Trophoblast cell (in vitro differentiated cells and primary cell): ENCODE data around the gene CDR2.
A peak's percentile ranks its signal among the peaks of the same experiment; 100 is the strongest.

ENCODE experiments used
- DNase-seq, 2 donors: peaks; one replicate each; pipeline ENCODE4 v3.0.0-alpha.2; 2016
- H2AFZ ChIP-seq: 2 replicates; pipeline ENCODE4 v1.6.1; 2013; ENCODE audit warnings: low read length, moderate library complexity, mild to moderate bottlenecking; ENCODE audit not compliant: insufficient read depth, poor library complexity
- H2AK5ac ChIP-seq: 2 replicates; pipeline ENCODE4 v1.6.1; 2013; ENCODE audit warnings: mild to moderate bottlenecking, low read length
- H2BK120ac ChIP-seq: 2 replicates; pipeline ENCODE4 v1.6.1; 2013; ENCODE audit warnings: low read length, mild to moderate bottlenecking, moderate library complexity; ENCODE audit not compliant: insufficient read depth, poor library complexity
- H2BK12ac ChIP-seq: 2 replicates; pipeline ENCODE4 v1.6.1; 2013; ENCODE audit warnings: mild to moderate bottlenecking, low read length, moderate library complexity
- H2BK5ac ChIP-seq: 2 replicates; pipeline ENCODE4 v1.6.1; 2013; ENCODE audit warnings: low read length, low read depth, moderate library complexity, mild to moderate bottlenecking; ENCODE audit not compliant: poor library complexity
- H3K14ac ChIP-seq: 2 replicates; pipeline ENCODE4 v1.6.1; 2013; ENCODE audit warnings: mild to moderate bottlenecking, low read length
- H3K18ac ChIP-seq: 2 replicates; pipeline ENCODE4 v1.6.1; 2013; ENCODE audit warnings: mild to moderate bottlenecking, low read length
- H3K23ac ChIP-seq: 2 replicates; pipeline ENCODE4 v1.6.1; 2013; ENCODE audit warnings: low read length
- H3K27ac ChIP-seq: 2 replicates; pipeline ENCODE4 v1.5.1; 2013; ENCODE audit warnings: low read depth, mild to moderate bottlenecking, inconsistent platforms, low read length, moderate library complexity
- H3K27me3 ChIP-seq: 2 replicates; pipeline ENCODE4 v1.6.1; 2013; ENCODE audit warnings: inconsistent platforms, mild to moderate bottlenecking, low read length, moderate library complexity; ENCODE audit not compliant: insufficient read depth
- H3K36me3 ChIP-seq, 2 experiments: 1 replicate in 1 of 2; 2 replicates in 1 of 2; pipeline ENCODE4 v1.6.1; 2013; ENCODE audit warnings: low read length in 2 of 2, mild to moderate bottlenecking in 2 of 2, moderate library complexity in 1 of 2; ENCODE audit not compliant: insufficient read depth in 2 of 2, control insufficient read depth in 1 of 2
- H3K4ac ChIP-seq: 2 replicates; pipeline ENCODE4 v1.6.1; 2013; ENCODE audit warnings: low read depth, mild to moderate bottlenecking, low read length, moderate library complexity
- H3K4me1 ChIP-seq, 2 experiments: 1 replicate in 1 of 2; 2 replicates in 1 of 2; pipeline ENCODE4 v1.6.1; 2013; ENCODE audit warnings: low read length in 2 of 2, mild to moderate bottlenecking in 2 of 2, moderate library complexity in 1 of 2; ENCODE audit not compliant: insufficient read depth in 2 of 2, control insufficient read depth in 1 of 2
- H3K4me2 ChIP-seq: 2 replicates; pipeline ENCODE4 v1.6.1; 2013; ENCODE audit warnings: inconsistent platforms, mild to moderate bottlenecking, low read length, moderate library complexity
- H3K4me3 ChIP-seq: 2 replicates; pipeline ENCODE4 v1.5.1; 2013; ENCODE audit warnings: mild to moderate bottlenecking, low read depth, low read length, inconsistent platforms
- H3K79me1 ChIP-seq: one replicate; pipeline ENCODE4 v1.6.1; 2013; ENCODE audit warnings: low read length
- H3K79me2 ChIP-seq: 2 replicates; pipeline ENCODE4 v1.6.1; 2013; ENCODE audit warnings: low read length, mild to moderate bottlenecking; ENCODE audit not compliant: control insufficient read depth, insufficient read depth, poor library complexity
- H3K9ac ChIP-seq: 2 replicates; pipeline ENCODE4 v1.6.1; 2013; ENCODE audit warnings: mild to moderate bottlenecking, low read length
- H3K9me3 ChIP-seq: 2 replicates; pipeline ENCODE4 v1.6.1; 2013; ENCODE audit warnings: low read depth, mild to moderate bottlenecking, control low read depth, inconsistent platforms, low read length; ENCODE audit not compliant: insufficient read depth
- H4K12ac ChIP-seq: 2 replicates; pipeline ENCODE4 v1.6.1; 2013; ENCODE audit warnings: low read depth, mild to moderate bottlenecking, low read length, moderate library complexity
- H4K8ac ChIP-seq: 2 replicates; pipeline ENCODE4 v1.6.1; 2013; ENCODE audit warnings: low read depth, mild to moderate bottlenecking, low read length, moderate library complexity
- H4K91ac ChIP-seq: one replicate; pipeline ENCODE4 v1.6.1; 2013; ENCODE audit warnings: low read depth, mild to moderate bottlenecking, low read length, moderate library complexity
- WGBS: extraction: QIAGEN DNeasy Blood & Tissue Kit; methylation state at CpG from one replicate; pipeline ENCODE4 v1.1.7; 2013; ENCODE audit warnings: missing lambda C conversion rate; ENCODE audit not compliant: insufficient read length, insufficient coverage; ENCODE audit errors: extremely low coverage; 5-methylcytosine and 5-hydroxymethylcytosine counted together

The CDR2 gene

GRCh38 chr16:22337849-22338635 lies 36.4 kb downstream of the CDR2 start:
- H3K79me2 ChIP-seq, result no peaks in the 10 kb centered on the region
- no peak overlapping the region for H3K4ac ChIP-seq
- no peak overlapping the region for H2AFZ ChIP-seq
- no peak overlapping the region for H2BK12ac ChIP-seq
- no peak overlapping the region for H3K14ac ChIP-seq
- H4K12ac ChIP-seq, result no peak overlapping the region
- no peaks in the 10 kb centered on the region for H3K79me1 ChIP-seq
- H3K9me3 ChIP-seq, result no peaks in the 10 kb centered on the region
- H3K18ac ChIP-seq, result no peak overlapping the region
- no peaks in the 10 kb centered on the region for H3K4me1 ChIP-seq
- no peak overlapping the region for H3K23ac ChIP-seq
- no CpG with 5 or more reads among the region's 4 CpGs for WGBS
- no peaks in the 10 kb centered on the region for H3K27me3 ChIP-seq
- no peak overlapping the region for H2AK5ac ChIP-seq
- no peak overlapping the region for H3K4me2 ChIP-seq
- no peak overlapping the region for H2BK5ac ChIP-seq
- no peak overlapping the region for H3K4me3 ChIP-seq
- no peak overlapping the region for H4K91ac ChIP-seq
- H3K9ac ChIP-seq, result no peak overlapping the region
- H2BK120ac ChIP-seq, result no peak overlapping the region
- no peak overlapping the region for H4K8ac ChIP-seq
- peaks cover 16 to 21% of the 10 kb centered on the region in 2 experiments for H3K36me3 ChIP-seq
- no peak overlapping the region for H3K27ac ChIP-seq
- peak in 1 of 2 donors; percentile 60 for DNase-seq

- no peaks in the 10 kb centered on the region for H3K4me1 ChIP-seq
- peaks cover 16 to 24% of the 10 kb centered on the region in 2 experiments for H3K36me3 ChIP-seq
Measured at GRCh38 chr16:22337045-22337444, 37.4 kb downstream of the CDR2 start.

GRCh38 chr16:22336581-22336980 lies 37.8 kb downstream of the CDR2 start:
- Histone ChIP-seq H3K4me2 (no peak overlapping the region), H2AK5ac (no peak overlapping the region), H3K27me3 (no peaks in the 10 kb centered on the region), H3K9ac (no peak overlapping the region), H3K79me2 (no peaks in the 10 kb centered on the region), H4K8ac (no peak overlapping the region), H3K36me3 (peaks cover 16 to 28% of the 10 kb centered on the region in 2 experiments), H3K79me1 (no peaks in the 10 kb centered on the region), H4K12ac (no peak overlapping the region), H3K4me3 (no peak overlapping the region), H2BK5ac (no peak overlapping the region), H3K23ac (no peak overlapping the region), H3K14ac (no peak overlapping the region), H3K9me3 (no peaks in the 10 kb centered on the region), H3K4me1 (no peaks in the 10 kb centered on the region), H2BK12ac (no peak overlapping the region), H2AFZ (no peak overlapping the region), H3K18ac (no peak overlapping the region), H2BK120ac (no peak overlapping the region), H4K91ac (no peak overlapping the region), H3K27ac (no peak overlapping the region), H3K4ac (no peak overlapping the region)
- no peak for DNase-seq

More at GRCh38 chr16:22337045-22337444, 37.4 kb downstream of the CDR2 start:
- no peak overlapping the region for H2BK5ac ChIP-seq
- H3K14ac ChIP-seq, result no peak overlapping the region
- no peaks in the 10 kb centered on the region for H3K9me3 ChIP-seq
- no peak overlapping the region for H3K27ac ChIP-seq
- H3K9ac ChIP-seq, result no peak overlapping the region
- H3K4me2 ChIP-seq, result no peak overlapping the region
- H4K8ac ChIP-seq, result no peak overlapping the region
- H3K18ac ChIP-seq, result no peak overlapping the region
- no peaks in the 10 kb centered on the region for H3K79me1 ChIP-seq
- H4K91ac ChIP-seq, result no peak overlapping the region
- H3K4me3 ChIP-seq, result no peak overlapping the region
- H2BK120ac ChIP-seq, result no peak overlapping the region
- H3K27me3 ChIP-seq, result no peaks in the 10 kb centered on the region
- no peak for DNase-seq
- H3K79me2 ChIP-seq, result no peaks in the 10 kb centered on the region
- H3K4ac ChIP-seq, result no peak overlapping the region
- H3K23ac ChIP-seq, result no peak overlapping the region
- H2AK5ac ChIP-seq, result no peak overlapping the region
- H4K12ac ChIP-seq, result no peak overlapping the region
- H2AFZ ChIP-seq, result no peak overlapping the region
- no peak overlapping the region for H2BK12ac ChIP-seq

DNA sequence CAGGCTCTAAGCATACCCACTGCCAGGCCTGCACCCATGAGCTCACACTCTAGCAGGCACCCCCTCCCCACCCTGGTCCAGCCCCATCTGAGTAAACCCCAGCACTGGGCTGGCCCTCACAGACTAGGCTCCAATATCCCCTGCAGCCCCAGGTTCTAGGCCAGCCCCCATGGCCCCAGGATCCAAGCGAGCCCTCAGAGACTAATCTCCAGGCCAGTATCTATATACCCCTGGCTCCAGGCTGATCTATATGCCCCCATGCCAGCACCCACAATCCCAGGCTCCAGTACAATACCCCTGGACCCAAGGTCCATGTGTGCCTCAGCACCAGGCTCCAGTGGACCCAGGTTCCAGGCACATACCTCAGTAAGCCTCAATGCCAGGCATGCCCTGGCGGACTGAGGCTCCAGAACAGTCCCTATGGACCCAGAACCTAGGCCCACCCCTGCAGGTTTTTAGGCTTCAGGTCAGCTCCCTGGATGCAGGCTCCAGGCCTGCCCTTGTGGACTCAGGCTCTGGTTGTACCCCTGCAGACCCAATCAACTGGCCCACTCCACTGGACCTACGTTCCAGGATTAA lies 38.7 kb downstream of the CDR2 start:
- H3K23ac ChIP-seq, result no peak overlapping the region
- H4K8ac ChIP-seq, result no peak overlapping the region
- H3K4ac ChIP-seq, result no peak overlapping the region
- no peak overlapping the region for H2BK12ac ChIP-seq
- no peak overlapping the region for H3K4me3 ChIP-seq
- DNase-seq, result no peak
- no peak overlapping the region for H3K27ac ChIP-seq
- no peak overlapping the region for H2BK5ac ChIP-seq
- no peak overlapping the region for H3K14ac ChIP-seq
- no peak overlapping the region for H3K9ac ChIP-seq
- H3K18ac ChIP-seq, result peak overlapping the region; percentile 14
- H3K27me3 ChIP-seq, result no peaks in the 10 kb centered on the region
- no peaks in the 10 kb centered on the region for H3K79me1 ChIP-seq
- H3K9me3 ChIP-seq, result no peaks in the 10 kb centered on the region
- no peak overlapping the region for H2BK120ac ChIP-seq
- no peaks in the 10 kb centered on the region for H3K4me1 ChIP-seq
- WGBS, result no CpG with 5 or more reads among the region's 3 CpGs
- H3K4me2 ChIP-seq, result no peak overlapping the region
- no peak overlapping the region for H2AK5ac ChIP-seq
- H4K12ac ChIP-seq, result no peak overlapping the region
- H2AFZ ChIP-seq, result no peak overlapping the region
- H3K79me2 ChIP-seq, result no peaks in the 10 kb centered on the region
- H3K36me3 ChIP-seq, result peaks cover 20 to 28% of the 10 kb centered on the region in 2 experiments
- no peak overlapping the region for H4K91ac ChIP-seq
